HG02943 (cell line): ENCODE data around the gene ZNF385B.
"Not testable (repeated sequence)": the region's sequence is repeated elsewhere in the genome, so short reads cannot be mapped to it uniquely, and the experiment has no call there.

Experiments used
- ATAC-seq: cut with Tn5 transposase; IDR thresholded peaks from one replicate; pipeline ENCODE4 v1.9.1; 2021; ENCODE audit warnings: mild to moderate bottlenecking, low read depth, moderate library complexity; ENCODE audit not compliant: unreplicated experiment

ZNF385B gene

DNA sequence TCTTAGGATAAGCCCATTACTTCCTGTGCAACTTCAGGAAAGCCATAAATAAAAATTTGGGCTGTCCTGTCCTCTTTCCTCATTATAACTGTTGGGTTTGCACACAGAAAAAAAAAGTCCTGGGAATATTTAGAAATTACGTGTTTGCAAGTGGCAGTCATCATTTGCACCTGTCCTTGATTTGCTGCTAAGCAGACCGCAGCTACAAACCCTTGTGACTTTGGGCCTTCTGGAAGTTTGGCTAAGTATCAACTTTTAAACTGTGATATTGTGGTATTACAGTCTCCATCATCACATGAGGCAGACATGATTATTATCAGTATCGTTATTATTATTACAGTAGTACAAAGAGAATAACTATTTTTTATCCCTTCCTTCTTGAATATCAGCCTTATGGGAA lies 336.1 kb downstream of the ZNF385B start:
- no peak for ATAC-seq

DNA sequence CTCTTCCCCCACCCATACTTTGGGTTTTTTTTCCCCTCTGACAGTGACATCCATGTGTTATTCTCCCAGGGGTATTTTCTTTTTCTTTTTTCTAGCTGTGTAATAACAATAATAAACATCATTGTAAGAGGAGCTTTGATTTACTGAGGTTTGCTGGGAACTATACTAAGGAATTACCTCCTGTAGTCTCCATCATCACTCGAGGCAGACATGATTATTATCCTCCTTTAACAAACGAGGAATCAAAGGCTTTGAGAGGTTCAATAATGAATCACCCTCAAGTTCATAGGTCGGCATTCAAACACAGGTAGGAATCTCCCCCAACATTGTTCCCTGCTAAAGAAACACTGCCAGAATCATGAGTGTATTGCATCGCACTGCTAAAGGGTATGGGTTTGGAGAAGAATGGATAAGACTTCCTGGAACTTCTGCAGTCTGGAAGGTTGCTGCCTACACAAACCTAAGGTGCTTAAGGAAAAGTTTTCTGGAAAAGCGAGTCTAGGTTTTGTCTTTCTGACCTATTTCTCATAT lies 336.5 kb downstream of the ZNF385B start:
- no peak for ATAC-seq

GRCh38 chr2:179521944-179522343 lies 339.5 kb downstream of the ZNF385B start:
- no peak for ATAC-seq

DNA sequence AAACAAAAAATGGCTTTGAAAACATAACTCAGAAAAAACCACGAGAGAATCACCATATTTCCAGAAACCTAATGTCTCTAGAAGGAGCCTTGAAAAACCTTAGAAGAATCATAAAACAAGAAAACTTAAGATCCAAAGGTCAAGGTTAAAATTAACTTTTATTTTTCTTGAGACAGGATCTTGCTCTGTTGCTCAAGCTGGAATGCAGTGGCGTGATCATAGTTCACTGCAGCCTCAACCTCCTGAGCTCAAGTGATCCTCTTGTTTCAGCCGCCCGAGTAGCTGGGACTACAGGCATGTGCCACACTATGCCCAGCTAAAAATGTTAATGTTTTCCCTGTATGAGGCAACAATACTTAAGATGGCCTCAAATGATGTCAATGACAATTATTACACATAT lies 342.6 kb downstream of the ZNF385B start:
- ATAC-seq: no peak

- ATAC-seq: no peak
These were observed 348.2 kb downstream of the ZNF385B start for GRCh38 chr2:179513181-179513580.

DNA sequence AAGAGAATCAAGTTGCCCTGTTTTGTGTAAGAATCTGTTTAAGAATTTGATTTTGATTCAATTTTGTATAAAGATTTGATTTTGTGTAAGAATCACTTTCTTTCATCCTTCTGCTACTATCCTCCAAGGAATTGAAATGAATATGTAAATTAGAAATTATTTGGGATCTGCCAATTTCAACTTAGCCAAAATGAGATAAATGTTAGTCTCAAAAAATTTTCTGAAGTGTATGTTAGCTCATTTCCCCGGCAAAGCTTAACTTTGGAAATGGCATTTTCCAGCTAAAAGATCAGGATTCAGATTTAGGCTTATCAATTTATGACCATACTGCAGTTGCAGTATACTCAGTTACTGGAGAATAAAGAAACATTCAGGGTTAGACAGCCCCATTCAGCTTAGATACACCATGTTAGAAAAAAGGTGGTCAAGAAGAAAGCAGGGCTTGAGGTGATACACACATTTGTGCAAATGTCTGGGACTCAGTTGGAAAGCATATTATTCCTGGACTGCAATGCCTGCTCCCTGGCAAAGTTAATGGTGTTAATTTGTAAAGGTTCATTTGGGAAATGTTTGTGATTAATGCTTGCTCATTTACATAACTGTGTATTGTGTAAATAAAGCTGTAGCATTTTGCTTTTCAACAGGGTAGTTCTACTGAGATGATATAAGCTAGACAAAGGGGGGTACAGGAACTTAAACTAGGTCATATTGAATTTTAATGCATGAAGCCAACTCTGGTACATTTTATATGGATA lies 349.0 kb downstream of the ZNF385B start:
- no peak for ATAC-seq

DNA sequence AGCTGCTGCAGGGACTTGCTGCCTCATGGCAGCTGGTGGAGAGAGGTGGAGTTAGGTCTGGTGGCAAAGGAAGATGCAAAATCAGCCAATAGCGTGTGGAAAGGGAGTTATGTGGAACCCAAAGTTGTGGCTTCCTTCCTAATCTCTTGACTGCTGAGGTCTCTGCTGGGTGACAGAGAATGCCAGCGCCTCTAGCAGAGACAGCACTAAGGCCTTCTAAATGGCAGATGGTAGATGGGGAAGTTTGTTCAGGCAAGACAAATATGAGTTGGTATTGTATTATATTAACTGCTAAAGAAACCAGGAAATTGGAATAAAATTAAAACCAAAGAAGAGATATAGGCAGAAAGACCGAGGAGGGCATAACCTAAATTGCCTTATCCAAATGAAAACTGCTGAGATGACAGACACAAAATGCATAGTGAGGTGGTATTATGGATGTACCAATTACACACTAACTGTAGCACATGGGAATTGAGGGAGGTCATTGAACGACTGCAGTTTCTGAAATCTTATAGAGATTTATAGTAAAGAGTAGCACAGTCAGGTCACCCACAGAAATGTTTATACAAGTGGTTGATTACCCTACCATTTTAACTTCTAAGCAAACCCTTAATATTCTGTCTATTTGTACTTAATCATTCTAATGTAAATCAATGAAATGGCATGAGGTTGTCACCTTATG lies 350.2 kb downstream of the ZNF385B start:
- no peak for ATAC-seq

DNA sequence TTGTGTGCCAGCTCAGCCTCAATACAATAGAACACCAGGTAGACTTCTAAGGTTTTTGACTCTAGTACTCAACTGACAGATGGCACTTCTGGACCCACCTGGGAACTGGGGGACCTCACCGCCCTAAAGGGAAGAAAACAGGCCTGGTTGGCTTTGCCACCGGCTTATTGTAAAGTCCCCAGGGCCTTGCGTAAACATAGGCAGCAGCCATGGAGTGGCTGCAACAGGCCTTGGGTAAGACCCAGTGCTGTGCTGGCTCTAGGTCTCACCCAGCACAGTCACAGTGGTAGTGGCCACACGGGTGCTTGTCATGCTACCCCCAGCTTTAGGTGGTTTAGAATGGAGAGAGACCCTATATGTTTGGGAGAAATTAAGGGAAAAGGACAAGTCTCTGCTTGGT lies 366.1 kb downstream of the ZNF385B start:
- no peak for ATAC-seq

DNA sequence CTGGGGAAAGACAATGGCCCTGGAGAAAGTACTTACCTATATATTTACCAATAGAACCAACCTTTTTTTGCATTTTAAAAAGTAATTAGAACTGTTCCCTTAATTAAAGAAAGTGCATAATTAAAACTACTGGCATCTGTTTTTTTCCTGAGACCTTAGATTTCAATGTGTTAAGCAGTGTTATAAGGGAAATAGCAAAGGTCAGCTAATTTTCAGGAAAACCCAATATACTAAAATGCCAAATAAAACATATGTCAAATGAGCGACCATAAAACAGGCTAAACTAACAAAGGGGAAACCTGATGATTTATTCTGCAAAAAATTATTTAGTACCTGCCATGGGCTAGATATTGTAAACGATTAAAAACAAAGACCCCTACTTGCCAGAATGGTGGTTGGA lies 372.8 kb downstream of the ZNF385B start:
- ATAC-seq: no peak

- ATAC-seq: no peak
These were observed 374.2 kb downstream of the ZNF385B start for GRCh38 chr2:179487010-179487731.

GRCh38 chr2:179483131-179483530 lies 378.3 kb downstream of the ZNF385B start:
- no peak for ATAC-seq

DNA sequence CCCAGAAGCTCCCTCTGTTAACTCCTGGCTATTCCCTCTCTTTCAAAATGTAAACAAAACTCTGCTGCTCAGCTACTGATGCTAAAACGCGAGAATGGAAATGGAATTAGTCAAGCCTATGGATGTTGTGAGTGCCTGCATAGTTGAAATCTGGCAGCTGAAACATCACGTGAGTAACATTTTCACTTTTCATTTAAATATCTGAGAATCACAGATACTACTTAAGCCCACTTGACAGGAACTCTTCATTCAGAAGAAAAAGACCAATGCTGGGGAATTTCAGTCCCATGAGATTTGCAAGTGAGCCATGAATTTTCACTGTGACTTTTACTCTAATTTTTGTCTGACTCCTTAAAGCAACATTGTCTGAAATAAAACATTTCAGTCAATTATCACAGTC lies 381.5 kb downstream of the ZNF385B start:
- no peak for ATAC-seq

- no peak for ATAC-seq
These were observed 382.6 kb downstream of the ZNF385B start for GRCh38 chr2:179478771-179479170.

GRCh38 chr2:179470992-179471391 lies 390.4 kb downstream of the ZNF385B start:
- ATAC-seq: no peak

DNA sequence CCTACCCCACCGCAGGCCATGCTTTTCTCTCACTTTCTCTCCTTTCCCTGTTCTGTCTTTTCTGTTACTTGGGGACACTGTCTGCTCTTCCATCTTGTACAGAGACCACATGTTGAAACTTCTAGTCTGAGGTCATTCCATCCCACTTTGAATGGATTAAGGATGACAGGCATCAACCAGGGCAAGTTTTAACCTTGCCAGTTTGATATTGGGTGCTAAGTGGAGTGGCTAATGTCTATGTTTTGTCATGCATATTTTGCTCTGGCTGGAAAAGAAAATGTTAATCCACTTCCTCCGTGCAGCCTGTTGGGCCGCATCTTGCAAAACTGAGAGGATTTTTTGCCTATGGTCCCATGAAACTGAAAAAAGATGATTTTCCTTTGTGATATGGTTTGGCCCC lies 391.3 kb downstream of the ZNF385B start:
- no peak for ATAC-seq

DNA sequence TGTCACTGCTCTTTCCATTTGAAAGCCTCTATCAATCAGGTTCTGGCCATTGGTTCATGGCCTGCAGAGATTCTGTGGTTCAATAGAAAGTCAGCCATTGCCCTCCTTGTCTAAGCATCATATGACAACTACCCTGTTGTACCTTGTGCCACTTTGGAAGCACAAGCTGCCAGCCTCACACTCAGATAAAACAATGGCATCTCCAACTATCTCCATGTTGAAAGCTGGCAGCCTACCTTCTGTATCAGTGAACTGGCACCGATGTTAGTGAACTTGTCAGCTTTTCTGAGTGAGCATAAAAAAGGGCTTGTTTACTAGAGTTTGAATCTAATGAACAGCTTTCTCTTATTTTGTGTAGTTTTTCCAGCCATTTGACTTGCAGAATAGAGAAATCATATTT lies 393.5 kb downstream of the ZNF385B start:
- ATAC-seq: no peak

GRCh38 chr2:179467111-179467510 lies 394.3 kb downstream of the ZNF385B start:
- ATAC-seq: no peak

- ATAC-seq: no peak
These were observed 400.0 kb downstream of the ZNF385B start for GRCh38 chr2:179461420-179461819.

DNA sequence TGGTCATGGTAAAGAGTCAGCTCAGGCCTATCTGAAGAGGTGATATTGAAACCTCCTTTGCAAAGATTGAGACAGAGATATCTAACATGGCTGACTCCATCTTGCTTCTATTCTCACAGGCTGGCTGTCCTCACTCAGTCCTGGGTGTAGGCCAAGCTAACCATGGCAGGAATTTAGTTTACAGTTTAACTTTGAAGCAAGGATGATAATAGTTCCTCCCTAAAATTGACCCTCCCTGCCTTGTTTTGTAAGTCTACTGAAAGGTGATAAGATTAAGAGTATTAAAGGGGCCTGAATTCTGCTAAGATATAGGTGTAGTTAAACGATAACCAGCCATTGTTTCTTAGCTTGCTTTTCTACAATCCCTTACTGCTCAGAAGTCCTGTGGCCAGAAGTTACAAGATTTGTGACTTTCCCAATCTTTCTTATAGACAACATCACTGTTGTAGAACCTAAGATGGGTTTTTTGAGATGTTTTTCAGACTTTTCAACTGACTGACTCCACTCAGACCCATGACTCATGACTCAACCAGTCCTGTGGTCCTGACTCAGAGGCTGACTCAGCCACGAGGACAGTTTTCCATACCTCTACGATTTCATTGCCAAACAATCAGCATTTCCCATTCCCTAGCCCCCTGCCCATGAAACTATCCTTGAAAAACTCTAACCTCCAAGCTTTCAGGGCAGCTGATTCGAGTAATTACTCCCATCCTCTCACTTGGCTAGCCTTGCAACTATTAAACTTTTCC lies 401.1 kb downstream of the ZNF385B start:
- ATAC-seq: no peak

DNA sequence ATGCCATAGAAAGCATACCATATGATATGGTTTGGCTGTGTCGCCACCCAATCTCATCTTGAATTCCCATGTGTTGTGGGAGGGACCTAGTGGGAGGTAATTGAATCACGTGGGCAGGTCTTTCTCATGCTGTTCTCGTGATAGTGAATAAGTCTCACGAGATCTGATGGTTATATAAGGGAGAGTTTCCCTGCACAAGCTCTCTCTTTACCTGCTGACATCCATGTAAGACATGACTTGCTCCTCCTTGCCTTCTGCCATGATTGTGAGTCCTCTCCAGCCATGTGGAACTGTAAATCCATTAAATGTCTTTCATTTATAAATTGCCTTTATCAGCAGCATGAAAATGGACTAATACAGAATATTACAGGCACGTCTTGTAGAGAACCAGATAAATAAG lies 403.3 kb downstream of the ZNF385B start:
- ATAC-seq: not testable (repeated sequence)

DNA sequence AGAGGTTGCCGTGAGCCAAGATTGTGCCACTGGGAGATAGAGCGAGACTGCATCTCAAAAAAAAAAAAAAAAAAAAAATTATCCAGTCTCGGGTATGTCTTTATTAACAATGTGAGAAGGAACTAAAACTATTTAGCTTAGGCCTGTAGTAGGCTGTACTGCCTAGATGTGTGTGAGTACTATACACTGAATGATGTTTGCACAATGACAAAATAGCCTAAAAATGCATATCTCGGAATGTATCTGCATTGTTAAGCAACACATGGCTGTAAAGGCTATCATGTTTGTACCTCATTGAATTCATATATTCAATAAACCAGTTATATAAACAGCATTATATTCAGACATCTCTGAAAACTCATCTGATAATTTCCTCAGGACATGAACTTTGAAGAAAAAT lies 405.6 kb downstream of the ZNF385B start:
- ATAC-seq: no peak
